HCT116 (cell line): Measurements from ENCODE around the gene SFXN4. TPM values are rescaled to one million over a fixed set of nuclear protein-coding genes. Genes with fewer than 3 reads are reported as not detected.

ENCODE experiments used
- ATAC-seq: fragments of 200-7000 bp; cut with Tn5 transposase; 2 replicates; pipeline ENCODE4 v1.9.1; 2020; ENCODE audit warnings: mild to moderate bottlenecking, moderate library complexity
- BruUV-seq: library from RNA; stranded (reverse); fragments of 400-500 nt; replicated peaks from 2 replicates; lab custom pipeline; 2021; lab: Mats Ljungman, UMichigan
- CTCF ChIA-PET: fragments of 300-600 bp; sonication (Branson Sonifier 250); formaldehyde crosslinking; loops from one replicate; lab custom pipeline; 2021; ENCODE audit warnings: antibody characterized with exemption; lab: Charles Lee
- POLR2A ChIA-PET: fragments of 300-600, 350-600 bp; sonication (Branson Sonifier 250); formaldehyde crosslinking; loops from one replicate; lab custom pipeline; 2021; ENCODE audit warnings: antibody characterized with exemption; lab: Charles Lee
- RAD21 ChIA-PET, 2 experiments: fragments of 300-600 bp; sonication (Branson Sonifier 250); formaldehyde crosslinking; loops; one replicate each; lab custom pipeline; 2023; ENCODE audit warnings: low total read pairs in 2 of 2; ENCODE audit not compliant: uncharacterized antibody in 2 of 2, unreplicated experiment in 2 of 2, low non-redundant PET in 1 of 2; lab: Charles Lee
- DNase-seq: peaks from one replicate; pipeline ENCODE4 v3.0.0-alpha.2; 2010; ENCODE audit warnings: low read depth, low spot score
- H2AFZ ChIP-seq: fragments of 200-600 bp; shearing (Covaris generic), sonication (generic); 2 replicates; pipeline ENCODE4 v1.6.1; 2017; ENCODE audit warnings: low read depth, mixed run types, mixed read lengths, antibody characterized with exemption, low read length; ENCODE audit not compliant: poor library complexity, severe bottlenecking
- H3K27ac ChIP-seq: 2 replicates; pipeline ENCODE4 v1.5.1; 2012; ENCODE audit warnings: low read depth, low read length
- H3K27me3 ChIP-seq: fragments of 200-600 bp; sonication (generic); 2 replicates; pipeline ENCODE4 v1.6.1; 2016; ENCODE audit warnings: mixed run types, low read length, mixed read lengths; ENCODE audit not compliant: insufficient read depth
- H3K36me3 ChIP-seq, 2 experiments: fragments of 200-500 bp in 1 of 2; fragments of 200-600 bp in 1 of 2; sonication (Bioruptor generic) in 1 of 2; sonication (generic) in 1 of 2; 2 replicates each; pipeline versions ENCODE4 v1.5.1 to v1.6.1; 2014 to 2016; ENCODE audit warnings: low read length in 2 of 2, inconsistent platforms in 1 of 2, mixed read lengths in 1 of 2, mixed run types in 1 of 2; ENCODE audit not compliant: insufficient read depth in 2 of 2, control insufficient read depth in 1 of 2
- H3K4me1 ChIP-seq, 2 experiments: fragments of 200-600 bp in 1 of 2; sonication (generic) in 1 of 2; 2 replicates each; pipeline versions ENCODE4 v1.5.1 to v1.6.1; 2012 to 2017; ENCODE audit warnings: low read length in 2 of 2, inconsistent platforms in 1 of 2, mild to moderate bottlenecking in 1 of 2, mixed read lengths in 1 of 2, mixed run types in 1 of 2, moderate library complexity in 1 of 2; ENCODE audit not compliant: insufficient read depth in 2 of 2, control insufficient read depth in 1 of 2
- H3K4me2 ChIP-seq: fragments of 200-600 bp; sonication (generic); 2 replicates; pipeline ENCODE4 v1.6.1; 2017; ENCODE audit warnings: mixed run types, low read length, mixed read lengths
- H3K4me3 ChIP-seq, 2 experiments: fragments of 200-600 bp in 1 of 2; sonication (generic) in 1 of 2; replicated peaks in 1 of 2; 2 replicates each; pipeline ENCODE4 v1.5.1; 2011 to 2016; ENCODE audit warnings: low read length in 2 of 2, control low read depth in 1 of 2, low read depth in 1 of 2, mild to moderate bottlenecking in 1 of 2, mixed read lengths in 1 of 2, mixed run types in 1 of 2
- H3K79me2 ChIP-seq: fragments of 200-600 bp; sonication (generic); 2 replicates; pipeline ENCODE4 v1.6.1; 2017; ENCODE audit warnings: mild to moderate bottlenecking, mixed run types, low read length, moderate library complexity, mixed read lengths; ENCODE audit not compliant: insufficient read depth
- H3K9ac ChIP-seq: fragments of 200-600 bp; sonication (generic); 2 replicates; pipeline ENCODE4 v1.6.1; 2016; ENCODE audit warnings: low read length, mixed read lengths
- H3K9me2 ChIP-seq: fragments of 200-600 bp; sonication (generic), shearing (Covaris generic); 2 replicates; pipeline ENCODE4 v1.6.1; 2017; ENCODE audit warnings: mixed run types, mild to moderate bottlenecking, moderate library complexity; ENCODE audit not compliant: insufficient read depth
- H3K9me3 ChIP-seq, 2 experiments: fragments of 200-500 bp in 1 of 2; fragments of 200-600 bp in 1 of 2; sonication (Bioruptor generic) in 1 of 2; sonication (generic) in 1 of 2; 2 replicates each; pipeline ENCODE4 v1.6.1; 2014 to 2017; ENCODE audit warnings: low read length in 2 of 2, mixed read lengths in 2 of 2, inconsistent platforms in 1 of 2, low read depth in 1 of 2, mild to moderate bottlenecking in 1 of 2, mixed run types in 1 of 2, moderate library complexity in 1 of 2; ENCODE audit not compliant: control insufficient read depth in 1 of 2, insufficient read depth in 1 of 2
- H4K20me1 ChIP-seq: fragments of 200-600 bp; sonication (generic), shearing (Covaris generic); 2 replicates; pipeline ENCODE4 v1.6.1; 2017; ENCODE audit warnings: mixed run types, mild to moderate bottlenecking, moderate library complexity; ENCODE audit not compliant: insufficient read depth
- CBX3 ChIP-seq: IDR thresholded peaks from 2 replicates; pipeline ENCODE4 v1.6.1; 2012; ENCODE audit warnings: low read depth
- CEBPB ChIP-seq: IDR thresholded peaks from 2 replicates; pipeline ENCODE4 v1.6.1; 2012; ENCODE audit warnings: low read depth
- JUND ChIP-seq: IDR thresholded peaks from 2 replicates; pipeline ENCODE4 v1.6.1; 2012
- SP1 ChIP-seq: IDR thresholded peaks from 2 replicates; pipeline ENCODE4 v1.6.1; 2012; ENCODE audit warnings: low read depth
- intact Hi-C: fragments of 100-400 bp; cut with micrococcal nuclease; formaldehyde crosslinking; loops from 2 replicates; pipeline ENCODE4 v1.10.0; 2022
- total RNA-seq: library from RNA; stranded (reverse); gene quantifications from one replicate; pipeline ENCODE4 v1.2.1, GENCODE V29; 2021; ENCODE audit not compliant: unreplicated experiment
- TF ChIP-seq, protein P1 (sequence below): IDR thresholded peaks from 2 replicates; pipeline ENCODE4 v1.6.1; 2012
- TF ChIP-seq, protein P2 (sequence below): IDR thresholded peaks from 2 replicates; pipeline ENCODE4 v1.6.1; 2012

The SFXN4 gene
- total RNA-seq, 1 experiment from 2014 or later: 58.2 TPM

DNA sequence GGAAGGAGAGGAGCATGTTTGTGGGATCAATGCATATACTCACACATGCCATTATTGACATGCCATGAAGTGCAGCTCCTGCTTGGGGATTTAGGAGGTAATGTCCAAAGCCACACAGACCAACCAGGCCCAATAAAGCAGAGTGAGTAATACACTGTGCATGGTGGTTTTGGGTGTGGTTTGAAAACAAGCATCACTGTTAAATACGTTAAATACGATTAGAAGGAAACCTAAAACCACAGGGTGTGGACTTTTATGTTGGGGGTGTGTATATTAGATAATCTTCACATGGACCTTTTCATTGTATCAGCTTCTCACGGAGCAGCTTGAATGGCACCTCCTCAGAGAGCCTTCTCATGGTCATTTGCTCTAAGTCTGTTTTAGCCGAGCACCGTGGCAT lies 74.5 kb downstream of the SFXN4 start:
- Histone ChIP-seq H3K27ac (no peak overlapping the region), H3K4me3 (peak overlapping the region in 1 of 2 experiments; percentile 3; a peak in 1 of 4 replicates), H4K20me1 (no peaks in the 10 kb centered on the region), H3K9me3 (no peaks in the 10 kb centered on the region), H3K79me2 (no peaks in the 10 kb centered on the region), H3K9ac (no peak overlapping the region), H3K4me2 (peak overlapping the region; percentile 55), H3K36me3 (no peaks in the 10 kb centered on the region), H3K27me3 (no peaks in the 10 kb centered on the region), H3K4me1 (peaks cover 6 to 15% of the 10 kb centered on the region in 2 experiments; a peak in 3 of 4 replicates), H3K9me2 (no peaks in the 10 kb centered on the region), H2AFZ (peak overlapping the region; percentile 66)
- DNase-seq (peak; percentile 56), ATAC-seq (peak; percentile 85)
- BruUV-seq: no TSS peak
- intact Hi-C loops: no loop called here
- TF ChIP-seq CBX3: peak; percentile 56; the same call in 1 of the 2 replicates
- TF ChIP-seq CEBPB: no peak
- TF ChIP-seq JUND: 0 out of 2 replicates have a peak, but pooled peaks have one; percentile 24
- TF ChIP-seq SP1: peak; percentile 41
- TF ChIP-seq, protein P1, sequence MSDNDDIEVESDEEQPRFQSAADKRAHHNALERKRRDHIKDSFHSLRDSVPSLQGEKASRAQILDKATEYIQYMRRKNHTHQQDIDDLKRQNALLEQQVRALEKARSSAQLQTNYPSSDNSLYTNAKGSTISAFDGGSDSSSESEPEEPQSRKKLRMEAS: peak; percentile 37; the same call in 1 of the 2 replicates
- TF ChIP-seq, protein P2, sequence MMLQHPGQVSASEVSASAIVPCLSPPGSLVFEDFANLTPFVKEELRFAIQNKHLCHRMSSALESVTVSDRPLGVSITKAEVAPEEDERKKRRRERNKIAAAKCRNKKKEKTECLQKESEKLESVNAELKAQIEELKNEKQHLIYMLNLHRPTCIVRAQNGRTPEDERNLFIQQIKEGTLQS: no peak
- RAD21 ChIA-PET: no interaction called here
- POLR2A ChIA-PET: interaction anchor here (1.6 kb wide), 1 partner anchor 13 kb away, joined by 5 read pairs; the partner anchor contains the start of gene DENND10
- CTCF ChIA-PET: no interaction called here

Other genes with a start within 250 kb of the SFXN4 start
- 1.5 TPM for gene NANOS1, start 136.0 kb downstream of the SFXN4 start, total RNA-seq
- gene EIF3A, start 84.9 kb downstream of the SFXN4 start, total RNA-seq: 271 TPM
- 47.5 TPM for gene DENND10, start 61.6 kb downstream of the SFXN4 start, total RNA-seq
- gene PRDX3, start 13.1 kb upstream of the SFXN4 start, total RNA-seq: 281 TPM
- gene GRK5, start 41.9 kb upstream of the SFXN4 start, total RNA-seq: 7.3 TPM